Right forelimb (tissue), 1 donor: Measurements from ENCODE around the gene PAX3.

Experiments used
- DNase-seq: peaks from one replicate; pipeline ENCODE4 v3.0.0-alpha.2; 2018

Gene PAX3

GRCh38 chr2:222296311-222296741 lies 2.5 kb downstream of the PAX3 start:
- DNase-seq, result no peak

GRCh38 chr2:222295368-222296062 lies 3.3 kb downstream of the PAX3 start:
- DNase-seq, result peak; percentile 53

- peak; percentile 52 for DNase-seq
Measured at GRCh38 chr2:222294996-222295367, 3.8 kb downstream of the PAX3 start.

- no peak for DNase-seq
Measured at GRCh38 chr2:222293660-222294630, 4.9 kb downstream of the PAX3 start.

GRCh38 chr2:222292149-222293134 lies 6.4 kb downstream of the PAX3 start:
- DNase-seq, result no peak

- DNase-seq, result no peak
Measured at GRCh38 chr2:222291485-222291841, 7.3 kb downstream of the PAX3 start.

- DNase-seq, result peak; percentile 65
Measured at GRCh38 chr2:222290736-222291484, 7.9 kb downstream of the PAX3 start.

GRCh38 chr2:222290401-222290735 lies 8.4 kb downstream of the PAX3 start:
- DNase-seq, result no peak

- no peak for DNase-seq
Measured at GRCh38 chr2:222289278-222290160, 9.3 kb downstream of the PAX3 start.

GRCh38 chr2:222288590-222289277 lies 10.1 kb downstream of the PAX3 start:
- no peak for DNase-seq

GRCh38 chr2:222287862-222288479 lies 10.8 kb downstream of the PAX3 start:
- no peak for DNase-seq

- no peak for DNase-seq
Measured at GRCh38 chr2:222284466-222284865, 14.3 kb downstream of the PAX3 start.

- DNase-seq, result no peak
Measured at GRCh38 chr2:222283634-222284033, 15.2 kb downstream of the PAX3 start.

GRCh38 chr2:222281506-222281905 lies 17.3 kb downstream of the PAX3 start:
- DNase-seq, result no peak

GRCh38 chr2:222280795-222281194 lies 18.0 kb downstream of the PAX3 start:
- DNase-seq, result no peak

GRCh38 chr2:222272446-222273015 lies 26.3 kb downstream of the PAX3 start:
- DNase-seq, result no peak

GRCh38 chr2:222271854-222272253 lies 26.9 kb downstream of the PAX3 start:
- DNase-seq, result no peak

- no peak for DNase-seq
Measured at GRCh38 chr2:222270396-222270795, 28.4 kb downstream of the PAX3 start.

- no peak for DNase-seq
Measured at GRCh38 chr2:222269132-222269531, 29.7 kb downstream of the PAX3 start.
